ENCODE data around the gene MAGI2.

Gene MAGI2

DNA sequence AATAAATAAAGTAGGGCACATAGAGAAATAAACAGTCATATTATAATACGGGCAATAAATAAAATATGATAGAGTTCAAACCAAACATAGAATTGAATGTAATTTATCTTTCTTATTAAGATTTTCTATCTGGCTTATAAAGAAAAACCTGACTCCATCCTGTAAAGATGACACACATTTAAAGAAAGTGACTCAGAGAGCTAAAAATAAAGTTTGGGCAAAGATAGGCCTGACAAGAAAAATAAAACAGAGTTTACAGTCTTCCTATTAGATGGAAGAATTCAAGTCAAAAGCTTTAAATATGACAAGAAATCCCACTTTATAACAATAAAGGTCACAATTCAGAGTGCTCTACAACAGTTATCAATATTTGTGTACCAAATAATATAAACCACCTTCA lies 1074.3 kb downstream of the MAGI2 start:
- DNase-seq (ENCODE audit: extremely low spot score, insufficient read length, low read depth): no peak
- FAIRE-seq: no peak

DNA sequence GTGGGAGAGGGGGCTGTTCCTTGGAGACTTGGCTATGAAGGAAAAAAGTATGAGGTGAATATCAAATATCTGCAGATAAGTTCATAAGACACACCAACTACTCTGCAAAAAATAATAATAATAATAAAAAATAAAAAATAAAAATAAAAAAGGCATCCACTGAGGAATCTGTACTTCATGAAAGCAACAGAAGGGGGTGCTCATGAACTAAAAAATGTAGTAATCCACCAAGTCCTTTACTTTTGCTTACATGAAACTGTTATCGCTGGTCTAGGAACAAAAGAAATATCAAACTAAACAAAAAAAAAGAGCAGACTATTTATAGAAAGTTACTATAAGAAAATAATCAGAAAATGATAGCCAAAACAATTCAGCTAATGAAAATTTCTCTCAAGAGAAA lies 1075.9 kb downstream of the MAGI2 start:
- no peak for FAIRE-seq
- no peak for DNase-seq (ENCODE audit: extremely low spot score, insufficient read length, low read depth)

GRCh38 chr7:78370936-78371335 lies 1082.5 kb downstream of the MAGI2 start:
- no peak for FAIRE-seq

GRCh38 chr7:78368771-78369170 lies 1084.7 kb downstream of the MAGI2 start:
- FAIRE-seq (no peak), DNase-seq (ENCODE audit: extremely low spot score, insufficient read length, low read depth) (no peak)

More at GRCh38 chr7:78370936-78371335, 1082.5 kb downstream of the MAGI2 start:
- DNase-seq (ENCODE audit: extremely low spot score, insufficient read length, low read depth): no peak

DNA sequence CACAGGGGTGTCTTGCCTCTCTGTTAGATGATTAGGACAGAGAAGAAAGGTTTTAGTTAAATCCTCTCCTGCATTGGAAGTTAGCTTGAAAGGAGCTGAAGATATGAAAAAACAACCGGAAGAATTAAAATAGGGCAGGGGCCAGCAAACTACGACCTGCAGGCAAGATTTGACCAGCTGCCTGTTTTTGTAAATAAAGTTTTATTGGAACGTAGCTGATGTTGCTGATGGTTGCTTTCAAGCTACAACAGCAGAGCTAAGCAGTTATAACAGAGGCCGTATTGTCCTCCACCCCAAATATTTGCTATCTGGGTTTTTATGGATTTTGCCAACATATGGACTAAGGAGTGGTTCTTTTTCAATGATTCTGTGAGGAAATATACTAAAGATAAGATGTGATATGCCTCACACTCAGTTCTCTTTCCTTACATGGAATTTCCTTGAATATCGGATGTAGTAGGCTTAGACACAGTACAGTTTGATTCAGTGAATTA lies 1086.1 kb downstream of the MAGI2 start:
- DNase-seq (ENCODE audit: extremely low spot score, insufficient read length, low read depth): no peak
- FAIRE-seq: no peak

DNA sequence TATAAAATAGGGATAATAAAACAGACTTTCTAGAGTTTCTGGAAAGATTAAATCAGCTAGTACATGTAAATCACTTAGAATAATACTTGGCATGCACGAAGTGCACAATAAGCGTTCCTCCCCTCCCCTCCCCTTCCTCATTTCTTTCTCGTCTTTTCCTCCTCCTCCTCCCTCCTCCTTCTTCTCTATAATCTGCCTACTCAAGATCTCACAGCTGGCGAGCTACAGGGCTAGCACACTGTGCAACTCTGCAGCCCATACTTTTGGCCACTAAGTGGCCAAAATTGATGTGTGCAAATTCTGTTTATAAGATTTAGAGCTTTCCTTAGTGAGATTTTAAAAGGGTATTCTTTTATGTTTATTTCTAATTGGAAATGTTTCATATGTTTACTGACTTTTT lies 1089.6 kb downstream of the MAGI2 start:
- FAIRE-seq (no peak), DNase-seq (ENCODE audit: extremely low spot score, insufficient read length, low read depth) (no peak)

DNA sequence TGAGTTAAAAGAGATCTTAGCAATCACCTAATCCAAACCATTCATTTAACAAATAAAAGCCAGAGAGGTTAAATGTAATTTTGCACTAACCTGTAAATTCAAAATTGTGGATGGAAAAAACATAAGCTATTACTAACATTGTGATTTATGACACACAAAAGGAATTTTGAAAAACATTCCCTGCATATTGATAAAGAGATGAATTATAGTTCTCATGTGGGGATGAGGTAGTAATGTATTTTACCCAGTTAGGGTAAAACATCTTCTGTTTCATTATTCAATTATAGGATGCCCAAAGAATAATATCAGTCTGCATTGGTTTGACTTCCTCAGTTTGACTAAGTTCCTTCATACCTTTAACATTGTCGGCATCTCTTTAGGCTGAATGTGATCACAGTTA lies 1093.6 kb downstream of the MAGI2 start:
- DNase-seq (ENCODE audit: extremely low spot score, insufficient read length, low read depth) (no peak), FAIRE-seq (no peak)

- no peak for FAIRE-seq
- DNase-seq (ENCODE audit: extremely low spot score, insufficient read length, low read depth): no peak
These were observed 1095.8 kb downstream of the MAGI2 start for GRCh38 chr7:78357709-78358108.

GRCh38 chr7:78355834-78356233 lies 1097.6 kb downstream of the MAGI2 start:
- FAIRE-seq (no peak), DNase-seq (ENCODE audit: extremely low spot score, insufficient read length, low read depth) (no peak)

- no peak for FAIRE-seq
- DNase-seq (ENCODE audit: extremely low spot score, insufficient read length, low read depth): no peak
These were observed 1102.5 kb downstream of the MAGI2 start for GRCh38 chr7:78350926-78351325.

GRCh38 chr7:78350391-78350790 lies 1103.1 kb downstream of the MAGI2 start:
- FAIRE-seq (no peak), DNase-seq (ENCODE audit: extremely low spot score, insufficient read length, low read depth) (no peak)

- no peak for DNase-seq (ENCODE audit: extremely low spot score, insufficient read length, low read depth)
- FAIRE-seq: no peak
These were observed 1106.6 kb downstream of the MAGI2 start for GRCh38 chr7:78346827-78347226.

DNA sequence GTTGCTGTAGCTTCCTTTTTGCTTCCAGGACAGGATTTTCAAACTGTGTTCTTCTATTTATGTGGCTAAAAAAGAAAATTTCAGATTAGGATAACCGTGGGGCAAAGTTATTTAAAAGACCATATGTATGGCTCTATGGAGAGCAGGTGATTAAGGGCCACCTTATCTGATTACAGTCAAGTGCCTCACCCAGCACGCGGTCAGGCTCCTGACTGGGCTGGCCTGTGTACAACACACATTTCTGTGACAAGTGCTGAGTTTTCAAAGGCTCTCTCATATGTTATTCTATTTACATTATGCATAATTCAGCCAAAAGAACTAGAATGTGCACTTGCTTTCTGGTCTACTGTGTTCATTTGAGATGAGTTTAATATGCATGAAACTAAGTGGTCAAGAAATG lies 1107.5 kb downstream of the MAGI2 start:
- no peak for DNase-seq (ENCODE audit: extremely low spot score, insufficient read length, low read depth)

DNA sequence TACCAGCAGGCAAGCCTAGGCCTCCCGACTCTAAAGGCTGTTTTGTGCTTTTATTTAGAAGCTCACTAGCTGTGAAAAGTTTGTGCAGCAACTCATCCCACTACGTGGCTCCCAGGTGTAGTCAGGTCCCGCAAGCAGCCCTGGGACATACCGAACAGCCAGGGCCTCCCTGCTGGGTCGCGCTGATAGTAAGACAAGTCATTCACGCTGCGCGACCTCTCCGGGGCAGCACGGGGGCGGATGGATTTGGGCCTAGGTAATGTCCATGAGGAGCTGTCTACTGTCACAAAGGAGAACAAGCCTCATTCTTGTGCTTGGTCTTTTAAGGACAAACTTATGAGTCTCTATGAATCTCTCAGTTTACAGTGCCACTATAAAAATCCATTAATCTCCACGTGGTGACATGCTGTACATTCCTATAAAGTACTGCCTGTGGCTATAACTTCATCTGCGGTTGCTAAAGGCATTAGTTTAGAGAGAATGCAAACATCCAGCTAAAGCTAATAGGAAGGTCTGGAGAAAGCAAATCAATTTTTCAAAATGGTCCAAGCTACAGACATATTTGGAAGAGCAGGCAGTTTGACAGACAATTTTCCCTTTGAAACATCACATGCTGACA lies 1108.1 kb downstream of the MAGI2 start:
- no peak for DNase-seq (ENCODE audit: extremely low spot score, insufficient read length, low read depth)
- no peak for FAIRE-seq

More for the DNA sequence above, 1107.5 kb downstream of the MAGI2 start:
- FAIRE-seq: no peak

GRCh38 chr7:78334426-78334825 lies 1119.0 kb downstream of the MAGI2 start:
- no peak for DNase-seq (ENCODE audit: extremely low spot score, insufficient read length, low read depth)
- no peak for FAIRE-seq

DNA sequence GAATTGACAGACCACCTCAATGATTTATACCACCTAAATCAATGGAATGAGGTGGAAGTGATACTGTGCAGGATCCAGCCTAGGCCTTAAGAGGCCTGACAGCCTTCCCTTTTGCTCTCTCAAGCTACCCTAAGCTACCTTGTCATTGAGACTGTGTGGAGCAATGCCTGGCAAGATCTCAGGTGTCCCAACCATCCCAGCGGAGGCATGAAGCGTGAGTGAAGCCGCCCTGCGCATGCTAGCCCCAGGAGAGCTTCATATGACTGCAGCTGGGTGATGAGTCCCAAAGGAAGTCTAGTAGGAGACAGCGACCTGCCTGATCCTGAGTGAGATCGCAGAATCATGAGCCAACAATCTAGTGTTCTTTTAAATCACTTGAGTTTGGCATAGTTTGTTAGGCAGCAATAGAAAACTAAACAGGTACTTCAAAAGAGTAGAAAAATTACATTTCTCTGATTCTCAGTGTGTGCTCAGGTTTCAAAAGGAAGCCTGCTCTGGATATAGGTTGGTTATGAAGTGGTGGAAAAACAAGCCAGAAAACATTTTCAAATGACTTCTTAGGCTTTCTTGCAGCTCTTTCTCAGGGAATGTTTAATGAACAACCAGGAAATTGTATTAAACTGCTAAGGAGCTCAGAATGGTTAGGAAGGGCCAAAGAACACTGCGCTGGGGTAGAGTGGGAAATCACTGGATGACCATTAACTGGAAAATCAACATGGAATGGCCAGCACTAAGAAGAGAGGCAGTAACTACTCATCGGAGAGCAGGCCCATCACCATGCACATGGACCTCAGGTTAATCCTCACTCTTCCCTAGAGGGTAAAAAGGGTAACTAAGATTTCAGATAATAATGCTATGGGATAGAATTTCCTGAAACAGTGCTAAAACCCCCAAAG lies 1119.7 kb downstream of the MAGI2 start:
- FAIRE-seq (no peak), DNase-seq (ENCODE audit: extremely low spot score, insufficient read length, low read depth) (no peak)

- DNase-seq (ENCODE audit: extremely low spot score, insufficient read length, low read depth) (no peak), FAIRE-seq (no peak)
These were observed 1124.3 kb downstream of the MAGI2 start for GRCh38 chr7:78329001-78329655.

DNA sequence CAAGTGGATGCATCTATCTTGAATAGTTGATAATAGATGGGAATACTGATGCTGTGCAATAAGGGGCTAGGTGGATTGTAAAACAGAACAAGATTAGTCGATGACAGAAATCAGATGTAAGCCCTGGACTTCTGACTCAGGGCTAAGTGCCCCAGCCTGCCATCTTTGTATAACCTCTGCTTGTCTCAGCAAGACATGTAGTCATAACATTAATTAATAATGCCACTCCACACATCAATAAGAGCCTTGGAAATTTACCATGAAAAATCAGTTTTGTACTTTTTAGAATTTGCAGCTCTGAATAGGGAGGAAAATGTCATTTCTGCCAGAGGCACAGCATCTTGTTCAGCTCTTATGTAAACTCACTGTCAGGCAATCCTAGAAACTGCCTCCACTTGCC lies 1125.7 kb downstream of the MAGI2 start:
- FAIRE-seq (no peak), DNase-seq (ENCODE audit: extremely low spot score, insufficient read length, low read depth) (no peak)

DNA sequence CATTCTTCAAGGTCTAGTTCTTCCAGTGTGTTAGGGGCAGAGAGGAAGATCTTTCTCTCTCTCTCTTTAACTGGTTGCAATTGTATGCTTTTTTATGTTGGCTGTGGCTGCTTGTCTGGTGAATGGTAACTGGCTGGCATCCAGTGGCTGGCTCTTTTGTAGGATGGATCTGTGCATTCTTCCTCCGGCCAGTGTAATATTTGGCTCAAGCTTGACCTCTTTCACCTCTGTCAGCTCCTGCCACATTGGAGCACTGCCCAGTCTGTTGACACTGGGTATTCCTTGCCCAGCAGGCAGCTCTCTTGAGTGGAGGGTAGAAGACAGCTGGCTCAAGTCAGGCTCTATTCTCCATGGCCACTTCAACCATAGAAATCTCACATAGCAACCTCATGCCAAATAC lies 1126.6 kb downstream of the MAGI2 start:
- FAIRE-seq (no peak), DNase-seq (ENCODE audit: extremely low spot score, insufficient read length, low read depth) (no peak)

DNA sequence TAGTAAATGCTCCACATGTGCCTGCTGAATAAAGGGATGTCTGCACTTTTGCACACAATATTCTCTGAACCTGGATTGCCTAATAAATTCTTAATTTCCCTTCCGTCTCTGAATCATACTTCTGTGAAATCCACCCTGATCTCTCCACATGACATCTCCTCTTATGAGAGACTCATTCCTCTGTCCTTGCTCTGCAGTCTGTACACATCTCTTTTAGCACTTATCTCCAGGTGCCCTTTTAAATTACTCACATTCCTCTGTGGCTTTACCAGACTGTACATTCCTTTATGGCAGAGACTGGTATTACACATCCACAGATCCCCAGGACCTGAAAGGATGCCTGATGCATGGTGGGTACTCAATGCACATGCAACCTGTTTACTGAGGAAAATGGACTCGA lies 1127.3 kb downstream of the MAGI2 start:
- FAIRE-seq (no peak), DNase-seq (ENCODE audit: extremely low spot score, insufficient read length, low read depth) (no peak)

DNA sequence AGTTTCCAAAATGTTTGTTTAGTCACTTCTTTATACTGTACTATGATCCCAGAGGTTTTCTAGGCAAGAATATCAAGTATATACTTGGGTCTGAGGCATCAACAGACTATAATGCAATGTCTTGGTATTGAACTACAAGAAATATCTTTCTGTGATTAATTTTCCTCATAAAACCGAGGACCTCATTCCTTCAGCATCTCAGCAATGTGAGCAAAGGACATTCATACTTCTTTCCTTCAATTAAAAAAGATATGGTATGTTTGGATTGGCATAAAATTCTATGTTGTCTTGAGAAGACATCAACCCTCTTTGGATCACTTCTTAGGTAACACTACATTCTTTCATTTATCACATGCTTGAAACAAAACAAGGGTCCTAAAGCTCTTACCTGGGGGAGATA lies 1130.3 kb downstream of the MAGI2 start:
- no peak for FAIRE-seq
- DNase-seq (ENCODE audit: extremely low spot score, insufficient read length, low read depth): no peak

Data from GM18507 (cell line).